Activated CD8-positive, alpha-beta memory T cell treated with anti-CD3 and anti-CD28 coated beads for 1 hour (primary cell): Measurements from ENCODE around the gene RBP7.

ENCODE experiments used
- DNase-seq, 2 donors: peaks; one replicate each; pipeline ENCODE4 v3.0.0-alpha.2; 2020; ENCODE audit warnings: low read depth in 1 of 2; ENCODE audit errors: extremely low read depth in 1 of 2

Gene RBP7

DNA sequence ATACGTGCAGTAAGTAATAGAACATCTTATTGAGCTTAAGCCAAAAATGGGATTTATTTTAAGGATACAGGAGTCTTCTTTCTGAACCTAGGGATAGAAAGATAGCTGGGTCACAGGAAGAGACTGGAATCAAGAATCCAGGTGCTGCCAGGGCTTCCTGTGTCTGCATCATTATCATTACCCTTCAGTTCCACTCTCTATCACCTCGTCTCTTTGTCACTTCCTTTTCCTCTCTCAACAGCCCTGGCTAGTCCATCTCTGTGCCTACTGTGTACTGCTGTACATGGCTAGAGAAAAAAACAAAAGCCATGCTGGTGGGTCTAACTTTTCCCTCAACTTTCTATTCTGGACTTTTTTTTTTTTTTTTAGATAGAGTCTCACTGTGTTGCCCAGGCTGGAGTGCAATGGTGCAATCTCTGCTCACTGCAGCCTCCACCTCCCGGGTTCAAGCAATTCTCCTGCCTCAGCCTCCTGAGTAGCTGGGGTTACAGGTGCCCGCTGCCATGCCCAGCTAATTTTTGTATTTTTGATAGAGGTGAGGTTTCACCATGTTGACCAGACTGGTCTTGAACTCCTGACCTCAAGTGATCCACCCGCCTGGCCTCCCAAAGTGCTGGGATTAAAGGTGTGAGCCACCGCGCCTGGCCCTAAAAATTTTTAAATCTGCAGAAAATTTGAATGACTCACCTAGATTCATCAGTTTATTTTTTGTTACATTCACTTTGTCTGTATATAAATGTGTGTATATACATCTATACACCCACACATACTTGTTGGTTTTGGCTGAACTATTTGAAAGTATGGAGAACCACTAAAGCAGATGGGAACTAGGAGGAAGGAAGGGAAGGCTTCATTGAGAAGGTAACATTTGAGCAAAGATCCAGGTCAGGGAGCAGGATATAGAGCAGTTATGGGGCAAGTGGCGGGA lies 67.7 kb downstream of the RBP7 start:
- no peak for DNase-seq

DNA sequence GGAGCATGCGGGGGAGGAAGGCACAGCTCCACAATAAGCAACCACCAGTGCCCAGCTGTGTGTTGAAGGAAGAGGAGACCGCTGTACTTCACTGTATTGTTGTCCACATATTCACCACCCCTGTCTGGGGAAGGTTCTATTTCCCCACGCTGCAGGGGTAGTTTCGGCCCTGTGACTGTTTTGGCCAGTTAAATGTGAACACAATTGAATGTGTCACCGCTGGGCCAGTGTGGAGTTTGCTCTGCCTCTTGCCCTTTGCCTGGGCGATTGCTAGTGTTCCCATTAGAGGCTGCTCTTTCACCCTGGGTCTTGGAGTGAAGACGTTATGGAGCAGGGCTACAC lies 68.3 kb downstream of the RBP7 start:
- no peak for DNase-seq
